ENCODE data around the gene TBX4. TPM values are rescaled to one million over a fixed set of nuclear protein-coding genes. Genes with fewer than 3 reads are reported as not detected.

TBX4 gene
- total and polyA plus RNA-seq, 2 of the 13 experiments (the other 11 are each of a cell fraction or from before 2014, with no cell fraction given), result 0.11 to 1.1 TPM

GRCh38 chr17:61488878-61489718 is 36.9 kb downstream of the TBX4 start (continued):
- no peak for TF ChIP-seq ZNF713 (CRISPR knock-in tag; IDR thresholded peaks at IDR 0.05)
- no peak for TF ChIP-seq ZBTB46 (CRISPR knock-in tag; IDR thresholded peaks at IDR 0.05; ENCODE audit: borderline replicate concordance)
- 0 out of 2 replicates have a peak, but pooled peaks have one; percentile 22 for TF ChIP-seq ZNF136 (CRISPR knock-in tag; IDR thresholded peaks at IDR 0.05; ENCODE audit: low read depth)
- no peak for TF ChIP-seq ZNF367 (CRISPR knock-in tag; IDR thresholded peaks at IDR 0.05; ENCODE audit: borderline replicate concordance)
- TF ChIP-seq, protein P1, sequence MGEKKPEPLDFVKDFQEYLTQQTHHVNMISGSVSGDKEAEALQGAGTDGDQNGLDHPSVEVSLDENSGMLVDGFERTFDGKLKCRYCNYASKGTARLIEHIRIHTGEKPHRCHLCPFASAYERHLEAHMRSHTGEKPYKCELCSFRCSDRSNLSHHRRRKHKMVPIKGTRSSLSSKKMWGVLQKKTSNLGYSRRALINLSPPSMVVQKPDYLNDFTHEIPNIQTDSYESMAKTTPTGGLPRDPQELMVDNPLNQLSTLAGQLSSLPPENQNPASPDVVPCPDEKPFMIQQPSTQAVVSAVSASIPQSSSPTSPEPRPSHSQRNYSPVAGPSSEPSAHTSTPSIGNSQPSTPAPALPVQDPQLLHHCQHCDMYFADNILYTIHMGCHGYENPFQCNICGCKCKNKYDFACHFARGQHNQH (CRISPR knock-in tag; IDR thresholded peaks at IDR 0.05), result peak; percentile 49; the same call in 1 of the 2 replicates
- TF ChIP-seq NCOA5 (CRISPR knock-in tag; IDR thresholded peaks at IDR 0.05), result no peak
- TF ChIP-seq GTF2F1 (IDR thresholded peaks at IDR 0.05; ENCODE audit: low read length), result no peak
- TF ChIP-seq, protein P2, sequence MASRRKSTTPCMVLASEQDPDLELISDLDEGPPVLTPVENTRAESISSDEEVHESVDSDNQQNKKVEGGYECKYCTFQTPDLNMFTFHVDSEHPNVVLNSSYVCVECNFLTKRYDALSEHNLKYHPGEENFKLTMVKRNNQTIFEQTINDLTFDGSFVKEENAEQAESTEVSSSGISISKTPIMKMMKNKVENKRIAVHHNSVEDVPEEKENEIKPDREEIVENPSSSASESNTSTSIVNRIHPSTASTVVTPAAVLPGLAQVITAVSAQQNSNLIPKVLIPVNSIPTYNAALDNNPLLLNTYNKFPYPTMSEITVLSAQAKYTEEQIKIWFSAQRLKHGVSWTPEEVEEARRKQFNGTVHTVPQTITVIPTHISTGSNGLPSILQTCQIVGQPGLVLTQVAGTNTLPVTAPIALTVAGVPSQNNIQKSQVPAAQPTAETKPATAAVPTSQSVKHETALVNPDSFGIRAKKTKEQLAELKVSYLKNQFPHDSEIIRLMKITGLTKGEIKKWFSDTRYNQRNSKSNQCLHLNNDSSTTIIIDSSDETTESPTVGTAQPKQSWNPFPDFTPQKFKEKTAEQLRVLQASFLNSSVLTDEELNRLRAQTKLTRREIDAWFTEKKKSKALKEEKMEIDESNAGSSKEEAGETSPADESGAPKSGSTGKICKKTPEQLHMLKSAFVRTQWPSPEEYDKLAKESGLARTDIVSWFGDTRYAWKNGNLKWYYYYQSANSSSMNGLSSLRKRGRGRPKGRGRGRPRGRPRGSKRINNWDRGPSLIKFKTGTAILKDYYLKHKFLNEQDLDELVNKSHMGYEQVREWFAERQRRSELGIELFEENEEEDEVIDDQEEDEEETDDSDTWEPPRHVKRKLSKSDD (CRISPR knock-in tag; IDR thresholded peaks at IDR 0.05; ENCODE audit: low read depth), result no peak; the same call in 1 of the 2 replicates
- TF ChIP-seq FOSL2 (CRISPR knock-in tag; IDR thresholded peaks at IDR 0.05), result peak; percentile 46; the same call in 1 of the 2 replicates
- no peak for TF ChIP-seq ZNF567 (CRISPR knock-in tag; IDR thresholded peaks at IDR 0.05; ENCODE audit: borderline replicate concordance)
- TF ChIP-seq, protein P3, sequence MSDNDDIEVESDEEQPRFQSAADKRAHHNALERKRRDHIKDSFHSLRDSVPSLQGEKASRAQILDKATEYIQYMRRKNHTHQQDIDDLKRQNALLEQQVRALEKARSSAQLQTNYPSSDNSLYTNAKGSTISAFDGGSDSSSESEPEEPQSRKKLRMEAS (IDR thresholded peaks at IDR 0.05), result peak; percentile 45; the same call in 1 of the 2 replicates
- TF ChIP-seq MEIS1 (CRISPR knock-in tag; IDR thresholded peaks at IDR 0.05; ENCODE audit: borderline replicate concordance), result no peak
- peak; percentile 46 for TF ChIP-seq TAF1 (CRISPR knock-in tag; IDR thresholded peaks at IDR 0.05)
- TF ChIP-seq ZNF615 (CRISPR knock-in tag; IDR thresholded peaks at IDR 0.05; ENCODE audit: borderline replicate concordance), result no peak
- TF ChIP-seq MXI1 (IDR thresholded peaks at IDR 0.05; ENCODE audit: borderline replicate concordance, low read depth, low read length), result no peak
- no peak for TF ChIP-seq ZNF883 (CRISPR knock-in tag; IDR thresholded peaks at IDR 0.05; ENCODE audit: not compliant biosample characterization)
- 0 out of 2 replicates have a peak, but pooled peaks have one; percentile 26 for TF ChIP-seq ZFP90 (CRISPR knock-in tag; IDR thresholded peaks at IDR 0.05; ENCODE audit: borderline replicate concordance)
- TF ChIP-seq TARDBP (CRISPR knock-in tag; IDR thresholded peaks at IDR 0.05), result peak; percentile 76
- TF ChIP-seq ZNF530 (CRISPR knock-in tag; IDR thresholded peaks at IDR 0.05; ENCODE audit: low read depth), result no peak
- TF ChIP-seq HNF4G (IDR thresholded peaks at IDR 0.05; ENCODE audit: borderline replicate concordance, low read depth, low read length), result peak; percentile 99
- TF ChIP-seq HNF4G (CRISPR knock-in tag; IDR thresholded peaks at IDR 0.05; ENCODE audit: borderline replicate concordance, low read depth), result peak; percentile 82; the same call in 1 of the 2 replicates
- TF ChIP-seq, protein P4, sequence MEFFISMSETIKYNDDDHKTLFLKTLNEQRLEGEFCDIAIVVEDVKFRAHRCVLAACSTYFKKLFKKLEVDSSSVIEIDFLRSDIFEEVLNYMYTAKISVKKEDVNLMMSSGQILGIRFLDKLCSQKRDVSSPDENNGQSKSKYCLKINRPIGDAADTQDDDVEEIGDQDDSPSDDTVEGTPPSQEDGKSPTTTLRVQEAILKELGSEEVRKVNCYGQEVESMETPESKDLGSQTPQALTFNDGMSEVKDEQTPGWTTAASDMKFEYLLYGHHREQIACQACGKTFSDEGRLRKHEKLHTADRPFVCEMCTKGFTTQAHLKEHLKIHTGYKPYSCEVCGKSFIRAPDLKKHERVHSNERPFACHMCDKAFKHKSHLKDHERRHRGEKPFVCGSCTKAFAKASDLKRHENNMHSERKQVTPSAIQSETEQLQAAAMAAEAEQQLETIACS (CRISPR knock-in tag; IDR thresholded peaks at IDR 0.05), result no peak

Measured in HepG2 (cell line).